ENCODE data around the gene OR2J2.
"Not testable (repeated sequence)": the region's sequence is repeated elsewhere in the genome, so short reads cannot be mapped to it uniquely, and the experiment has no call there.

GRCh38 chr6:29188659-29189058 lies 18.0 kb downstream of the OR2J2 start:
- not testable (repeated sequence) for TF ChIP-seq CTCF, POLR2AphosphoS5, EP300, POLR2A (IDR thresholded peaks at IDR 0.05)
